HL-60 (cell line): Measurements from ENCODE around the gene CAMK2D.

Source experiments
- DNase-seq, 2 experiments: peaks; one replicate each; pipeline ENCODE4 v3.0.0-alpha.2; 2010 to 2020; ENCODE audit warnings: low read depth in 1 of 2, low spot score in 1 of 2
- H3K27ac ChIP-seq: fragments of 250-450 bp; sonication (Bioruptor Pico); replicated peaks from 2 replicates; pipeline ENCODE4 v1.5.1; 2020; ENCODE audit warnings: mild to moderate bottlenecking, moderate library complexity
- H3K27me3 ChIP-seq: fragments of 250-450 bp; sonication (Bioruptor Pico); 2 replicates; pipeline ENCODE4 v1.5.1; 2021; ENCODE audit warnings: mild to moderate bottlenecking, moderate library complexity; ENCODE audit not compliant: insufficient read depth, poor library complexity, severe bottlenecking
- H3K4me3 ChIP-seq: replicated peaks from 2 replicates; pipeline ENCODE4 v1.5.1; 2011; ENCODE audit warnings: mild to moderate bottlenecking, control low read depth, low read length; ENCODE audit not compliant: insufficient read depth
- CTCF ChIP-seq: IDR thresholded peaks from one replicate; pipeline ENCODE4 v1.5.1; 2011; ENCODE audit warnings: low read length, control low read depth, inconsistent platforms; ENCODE audit not compliant: insufficient read depth
- GABPA ChIP-seq: IDR thresholded peaks from 2 replicates; pipeline ENCODE4 v1.6.1; 2012; ENCODE audit warnings: low read depth
- POLR2AphosphoS5 ChIP-seq: IDR thresholded peaks from 2 replicates; pipeline ENCODE4 v1.6.1; 2012; ENCODE audit warnings: low read depth
- SPI1 ChIP-seq: IDR thresholded peaks from 2 replicates; pipeline ENCODE4 v1.6.1; 2012; ENCODE audit warnings: low read depth, mild to moderate bottlenecking, borderline replicate concordance
- TF ChIP-seq, protein P1 (sequence below): IDR thresholded peaks from 2 replicates; pipeline ENCODE4 v1.6.1; 2012; ENCODE audit warnings: low read depth; ENCODE audit not compliant: insufficient replicate concordance

The CAMK2D gene

GRCh38 chr4:113741956-113742355, 19.6 kb downstream of the CAMK2D start:
- Histone ChIP-seq H3K27ac (no peak overlapping the region), H3K27me3 (no peaks in the 10 kb centered on the region), H3K4me3 (no peak overlapping the region)
- TF ChIP-seq GABPA = no peak
- TF ChIP-seq POLR2AphosphoS5 = no peak
- TF ChIP-seq CTCF = no peak
- no peak for DNase-seq

- no peak overlapping the region for H3K27ac ChIP-seq
- DNase-seq = no peak
- TF ChIP-seq POLR2AphosphoS5 = no peak
- no peak for TF ChIP-seq GABPA
- TF ChIP-seq CTCF = no peak
- TF ChIP-seq SPI1 = no peak
- TF ChIP-seq, protein P1, sequence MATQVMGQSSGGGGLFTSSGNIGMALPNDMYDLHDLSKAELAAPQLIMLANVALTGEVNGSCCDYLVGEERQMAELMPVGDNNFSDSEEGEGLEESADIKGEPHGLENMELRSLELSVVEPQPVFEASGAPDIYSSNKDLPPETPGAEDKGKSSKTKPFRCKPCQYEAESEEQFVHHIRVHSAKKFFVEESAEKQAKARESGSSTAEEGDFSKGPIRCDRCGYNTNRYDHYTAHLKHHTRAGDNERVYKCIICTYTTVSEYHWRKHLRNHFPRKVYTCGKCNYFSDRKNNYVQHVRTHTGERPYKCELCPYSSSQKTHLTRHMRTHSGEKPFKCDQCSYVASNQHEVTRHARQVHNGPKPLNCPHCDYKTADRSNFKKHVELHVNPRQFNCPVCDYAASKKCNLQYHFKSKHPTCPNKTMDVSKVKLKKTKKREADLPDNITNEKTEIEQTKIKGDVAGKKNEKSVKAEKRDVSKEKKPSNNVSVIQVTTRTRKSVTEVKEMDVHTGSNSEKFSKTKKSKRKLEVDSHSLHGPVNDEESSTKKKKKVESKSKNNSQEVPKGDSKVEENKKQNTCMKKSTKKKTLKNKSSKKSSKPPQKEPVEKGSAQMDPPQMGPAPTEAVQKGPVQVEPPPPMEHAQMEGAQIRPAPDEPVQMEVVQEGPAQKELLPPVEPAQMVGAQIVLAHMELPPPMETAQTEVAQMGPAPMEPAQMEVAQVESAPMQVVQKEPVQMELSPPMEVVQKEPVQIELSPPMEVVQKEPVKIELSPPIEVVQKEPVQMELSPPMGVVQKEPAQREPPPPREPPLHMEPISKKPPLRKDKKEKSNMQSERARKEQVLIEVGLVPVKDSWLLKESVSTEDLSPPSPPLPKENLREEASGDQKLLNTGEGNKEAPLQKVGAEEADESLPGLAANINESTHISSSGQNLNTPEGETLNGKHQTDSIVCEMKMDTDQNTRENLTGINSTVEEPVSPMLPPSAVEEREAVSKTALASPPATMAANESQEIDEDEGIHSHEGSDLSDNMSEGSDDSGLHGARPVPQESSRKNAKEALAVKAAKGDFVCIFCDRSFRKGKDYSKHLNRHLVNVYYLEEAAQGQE = no peak
- H3K27me3 ChIP-seq = no peaks in the 10 kb centered on the region
- H3K4me3 ChIP-seq = no peak overlapping the region
These were observed 20.6 kb downstream of the CAMK2D start for GRCh38 chr4:113740857-113741379.

GRCh38 chr4:113739197-113739596, 22.3 kb downstream of the CAMK2D start:
- Histone ChIP-seq H3K27ac (no peak overlapping the region), H3K4me3 (no peak overlapping the region), H3K27me3 (no peaks in the 10 kb centered on the region)
- no peak for TF ChIP-seq CTCF
- TF ChIP-seq GABPA = no peak
- TF ChIP-seq POLR2AphosphoS5 = no peak
- TF ChIP-seq, protein P1 = no peak
- no peak for TF ChIP-seq SPI1
- no peak for DNase-seq

DNA sequence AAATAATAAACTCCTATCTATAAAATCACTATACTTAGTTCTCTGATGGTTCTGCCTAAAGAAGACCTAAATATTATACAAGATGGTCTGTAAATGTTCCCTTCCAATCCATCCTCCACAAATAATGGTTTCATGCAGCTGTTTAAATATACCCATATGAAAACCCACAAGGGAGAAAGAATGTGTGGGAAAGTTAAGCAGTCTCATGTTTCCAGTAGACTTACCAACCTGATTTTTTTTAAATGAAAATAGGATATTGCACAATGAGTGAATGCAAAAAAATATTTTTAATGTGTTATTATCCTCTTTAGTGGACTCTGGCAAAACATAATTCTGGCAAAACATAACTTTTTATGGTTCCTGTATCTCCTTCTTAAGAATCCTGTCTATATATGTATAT, 23.3 kb downstream of the CAMK2D start:
- H3K27me3 ChIP-seq = no peaks in the 10 kb centered on the region
- H3K4me3 ChIP-seq = no peak overlapping the region
- TF ChIP-seq GABPA (no peak), POLR2AphosphoS5 (no peak), CTCF (no peak), SPI1 (no peak)
- TF ChIP-seq, protein P1 = no peak
- H3K27ac ChIP-seq = no peak overlapping the region
- DNase-seq = no peak
